H9 (cell line): Measurements from ENCODE around the gene DNAJC18. TPM values are rescaled to one million over a fixed set of nuclear protein-coding genes. Genes with fewer than 3 reads are reported as not detected.

Experiments used
- DNase-seq: peaks from one replicate; pipeline ENCODE4 v3.0.0-alpha.2; 2017
- H2AFZ ChIP-seq: one replicate; pipeline ENCODE4 v1.6.1; 2013; ENCODE audit warnings: mild to moderate bottlenecking, low read length, control low read depth, moderate library complexity
- H2AK5ac ChIP-seq: 2 replicates; pipeline ENCODE4 v1.6.1; 2013; ENCODE audit warnings: low read length, control low read depth, mixed read lengths; ENCODE audit not compliant: insufficient read length
- H2BK120ac ChIP-seq: one replicate; pipeline ENCODE4 v1.6.1; 2013; ENCODE audit warnings: low read depth, mild to moderate bottlenecking, low read length, control low read depth, inconsistent platforms; ENCODE audit not compliant: poor library complexity, severe bottlenecking
- H2BK12ac ChIP-seq: 2 replicates; pipeline ENCODE4 v1.6.1; 2013; ENCODE audit warnings: low read length, control low read depth, mixed read lengths, low read depth; ENCODE audit not compliant: insufficient read length
- H2BK15ac ChIP-seq: 2 replicates; pipeline ENCODE4 v1.6.1; 2013; ENCODE audit warnings: low read depth, low read length, control low read depth
- H2BK20ac ChIP-seq: one replicate; pipeline ENCODE4 v1.6.1; 2013; ENCODE audit warnings: low read depth, mild to moderate bottlenecking, low read length, control low read depth, inconsistent platforms; ENCODE audit not compliant: poor library complexity, severe bottlenecking
- H2BK5ac ChIP-seq: 2 replicates; pipeline ENCODE4 v1.6.1; 2013; ENCODE audit warnings: low read length, control low read depth, mixed read lengths; ENCODE audit not compliant: insufficient read length
- H3K14ac ChIP-seq: 2 replicates; pipeline ENCODE4 v1.6.1; 2013; ENCODE audit warnings: low read length, control low read depth; ENCODE audit not compliant: insufficient read depth
- H3K18ac ChIP-seq: 2 replicates; pipeline ENCODE4 v1.6.1; 2013; ENCODE audit warnings: low read depth, mild to moderate bottlenecking, mixed read lengths, low read length, control low read depth; ENCODE audit not compliant: insufficient read length
- H3K23ac ChIP-seq: 2 replicates; pipeline ENCODE4 v1.6.1; 2013; ENCODE audit warnings: low read length, control low read depth, mixed read lengths, low read depth; ENCODE audit not compliant: insufficient read length
- H3K23me2 ChIP-seq: 2 replicates; pipeline ENCODE4 v1.6.1; 2013; ENCODE audit warnings: low read depth, mild to moderate bottlenecking, mixed read lengths, low read length, control low read depth; ENCODE audit not compliant: insufficient read length, poor library complexity, severe bottlenecking
- H3K27ac ChIP-seq: 2 replicates; pipeline ENCODE4 v1.5.1; 2013; ENCODE audit warnings: low read length, control low read depth, mixed read lengths, low read depth; ENCODE audit not compliant: insufficient read length
- H3K27me3 ChIP-seq: 2 replicates; pipeline ENCODE4 v1.6.1; 2013; ENCODE audit warnings: low read length, control low read depth, inconsistent platforms; ENCODE audit not compliant: insufficient read depth
- H3K4ac ChIP-seq: 2 replicates; pipeline ENCODE4 v1.6.1; 2013; ENCODE audit warnings: low read depth, mild to moderate bottlenecking, control low read depth, inconsistent platforms, low read length, moderate library complexity
- H3K4me1 ChIP-seq: 2 replicates; pipeline ENCODE4 v1.6.1; 2013; ENCODE audit warnings: low read length, control low read depth, inconsistent platforms; ENCODE audit not compliant: insufficient read depth
- H3K4me2 ChIP-seq: 2 replicates; pipeline ENCODE4 v1.6.1; 2013; ENCODE audit warnings: low read length, control low read depth, mixed read lengths; ENCODE audit not compliant: insufficient read length, insufficient read depth
- H3K56ac ChIP-seq: 2 replicates; pipeline ENCODE4 v1.6.1; 2013; ENCODE audit warnings: low read depth, mild to moderate bottlenecking, mixed read lengths, low read length, control low read depth; ENCODE audit not compliant: insufficient read length
- H3K79me1 ChIP-seq: 2 replicates; pipeline ENCODE4 v1.6.1; 2013; ENCODE audit warnings: low read depth, mild to moderate bottlenecking, moderate library complexity, low read length, control low read depth, inconsistent platforms; ENCODE audit not compliant: insufficient read depth, poor library complexity, severe bottlenecking
- H3K79me2 ChIP-seq: 2 replicates; pipeline ENCODE4 v1.6.1; 2013; ENCODE audit warnings: low read length, control low read depth, inconsistent platforms; ENCODE audit not compliant: insufficient read depth
- H3K9ac ChIP-seq: 2 replicates; pipeline ENCODE4 v1.6.1; 2013; ENCODE audit warnings: low read length, control low read depth, mixed read lengths; ENCODE audit not compliant: insufficient read length; ENCODE audit errors: extremely low read depth
- H3K9me3 ChIP-seq: one replicate; pipeline ENCODE4 v1.6.1; 2013; ENCODE audit warnings: low read depth, low read length, inconsistent platforms; ENCODE audit not compliant: control insufficient read depth
- H3T11ph ChIP-seq: one replicate; pipeline ENCODE4 v1.6.1; 2013; ENCODE audit warnings: mild to moderate bottlenecking, low read length, control low read depth, inconsistent platforms
- H4K20me1 ChIP-seq: one replicate; pipeline ENCODE4 v1.6.1; 2013; ENCODE audit not compliant: control insufficient read depth, insufficient read length, insufficient read depth
- H4K5ac ChIP-seq: 2 replicates; pipeline ENCODE4 v1.6.1; 2013; ENCODE audit warnings: low read depth, mild to moderate bottlenecking, mixed read lengths, low read length, control low read depth; ENCODE audit not compliant: insufficient read length
- H4K8ac ChIP-seq: replicated peaks from 2 replicates; pipeline ENCODE4 v1.6.1; 2013; ENCODE audit warnings: low read length, control low read depth, mixed read lengths, low read depth; ENCODE audit not compliant: insufficient read length
- H4K91ac ChIP-seq: 2 replicates; pipeline ENCODE4 v1.6.1; 2013; ENCODE audit warnings: low read depth, mild to moderate bottlenecking, moderate library complexity, mixed read lengths, low read length, control low read depth; ENCODE audit not compliant: insufficient read length
- H3K27ac Mint-ChIP-seq, 3 experiments: 2 replicates in 2 of 3; 3 replicates in 1 of 3; pipeline ENCODE4 v1.8.0; 2020 to 2021; ENCODE audit warnings: mixed read lengths in 3 of 3, mild to moderate bottlenecking in 1 of 3, moderate library complexity in 1 of 3
- H3K27me3 Mint-ChIP-seq: 2 replicates; pipeline ENCODE4 v1.8.0; 2021; ENCODE audit warnings: low read depth, mild to moderate bottlenecking, moderate library complexity, mixed read lengths
- H3K36me3 Mint-ChIP-seq, 3 experiments: 2 replicates in 2 of 3; 3 replicates in 1 of 3; pipeline ENCODE4 v1.8.0; 2020 to 2021; ENCODE audit warnings: low read depth in 3 of 3, mixed read lengths in 3 of 3; ENCODE audit not compliant: insufficient read depth in 1 of 3
- H3K4me1 Mint-ChIP-seq, 2 experiments: 2 replicates each; pipeline ENCODE4 v1.8.0; 2020; ENCODE audit warnings: mixed read lengths in 2 of 2
- H3K4me3 Mint-ChIP-seq, 2 experiments: 2 replicates in 1 of 2; 3 replicates in 1 of 2; pipeline ENCODE4 v1.8.0; 2020 to 2021; ENCODE audit warnings: mild to moderate bottlenecking in 2 of 2, mixed read lengths in 2 of 2, moderate library complexity in 1 of 2
- H3K9me3 Mint-ChIP-seq, 2 experiments: 2 replicates in 1 of 2; 3 replicates in 1 of 2; pipeline ENCODE4 v1.8.0; 2020; ENCODE audit warnings: mild to moderate bottlenecking in 2 of 2, mixed read lengths in 2 of 2, moderate library complexity in 1 of 2
- WGBS: extraction: QIAGEN DNeasy Blood & Tissue Kit; methylation state at CpG from one replicate; pipeline ENCODE4 v1.1.7; 2013; ENCODE audit warnings: missing lambda C conversion rate, low lambda C conversion rate, mixed read lengths; ENCODE audit not compliant: insufficient read length; ENCODE audit errors: extremely low coverage; 5-methylcytosine and 5-hydroxymethylcytosine counted together
- total RNA-seq: library from RNA; stranded (reverse); gene quantifications from 2 replicates; pipeline ENCODE4 v1.2.1, GENCODE V29; 2021
- TF ChIP-seq, protein P1 (sequence below): fragments of 200-600 bp; sonication (generic); conservative IDR thresholded peaks from 3 replicates; pipeline ENCODE4 v1.8.0; 2021; ENCODE audit warnings: antibody characterized with exemption, mild to moderate bottlenecking

DNAJC18 gene
- total RNA-seq, 1 experiment from 2014 or later: 26.5 TPM

- H4K8ac ChIP-seq: no peak within 1 kb of the TSS
- no peak within 1 kb of the TSS for H2BK12ac ChIP-seq
- no peak within 1 kb of the TSS for H2BK5ac ChIP-seq
- H3K23ac ChIP-seq: no peak within 1 kb of the TSS
- peaks cover 12 to 37% of the 10 kb centered on the region in 2 experiments for H3K4me1 Mint-ChIP-seq
- H2BK15ac ChIP-seq: no peak within 1 kb of the TSS
- no peak within 1 kb of the TSS for H3K56ac ChIP-seq
- peaks cover 2% of the 10 kb centered on the region for H4K20me1 ChIP-seq
- H4K91ac ChIP-seq: no peak within 1 kb of the TSS
- no peak within 1 kb of the TSS for H3K14ac ChIP-seq
- H3K27me3 Mint-ChIP-seq: peaks cover 26% of the 10 kb centered on the region
- no peaks in the 10 kb centered on the region for H3K9me3 Mint-ChIP-seq
- no peak for DNase-seq
- no peak within 1 kb of the TSS for H3K27ac ChIP-seq
- H3K9ac ChIP-seq: no peak within 1 kb of the TSS
- TF ChIP-seq, protein P1, sequence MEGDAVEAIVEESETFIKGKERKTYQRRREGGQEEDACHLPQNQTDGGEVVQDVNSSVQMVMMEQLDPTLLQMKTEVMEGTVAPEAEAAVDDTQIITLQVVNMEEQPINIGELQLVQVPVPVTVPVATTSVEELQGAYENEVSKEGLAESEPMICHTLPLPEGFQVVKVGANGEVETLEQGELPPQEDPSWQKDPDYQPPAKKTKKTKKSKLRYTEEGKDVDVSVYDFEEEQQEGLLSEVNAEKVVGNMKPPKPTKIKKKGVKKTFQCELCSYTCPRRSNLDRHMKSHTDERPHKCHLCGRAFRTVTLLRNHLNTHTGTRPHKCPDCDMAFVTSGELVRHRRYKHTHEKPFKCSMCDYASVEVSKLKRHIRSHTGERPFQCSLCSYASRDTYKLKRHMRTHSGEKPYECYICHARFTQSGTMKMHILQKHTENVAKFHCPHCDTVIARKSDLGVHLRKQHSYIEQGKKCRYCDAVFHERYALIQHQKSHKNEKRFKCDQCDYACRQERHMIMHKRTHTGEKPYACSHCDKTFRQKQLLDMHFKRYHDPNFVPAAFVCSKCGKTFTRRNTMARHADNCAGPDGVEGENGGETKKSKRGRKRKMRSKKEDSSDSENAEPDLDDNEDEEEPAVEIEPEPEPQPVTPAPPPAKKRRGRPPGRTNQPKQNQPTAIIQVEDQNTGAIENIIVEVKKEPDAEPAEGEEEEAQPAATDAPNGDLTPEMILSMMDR: no peak
- peaks cover 22% of the 10 kb centered on the region for H3K23me2 ChIP-seq
- no peaks in the 10 kb centered on the region for H3K9me3 ChIP-seq
- H3K4me2 ChIP-seq: no peak within 1 kb of the TSS
- H3K4me1 ChIP-seq: peaks cover 3% of the 10 kb centered on the region; the same call in 1 of the 2 replicates
- H4K5ac ChIP-seq: no peak within 1 kb of the TSS
- peaks cover 8% of the 10 kb centered on the region for H3K27me3 ChIP-seq
- no peak within 1 kb of the TSS for H2AK5ac ChIP-seq
- H3K4me3 Mint-ChIP-seq: no peak within 1 kb of the TSS; a peak in 1 of 5 replicates
- H3K4ac ChIP-seq: no peak within 1 kb of the TSS
- H2BK120ac ChIP-seq: no peak within 1 kb of the TSS
- H3T11ph ChIP-seq: no peak within 1 kb of the TSS
- H3K36me3 Mint-ChIP-seq: no peaks in the 10 kb centered on the region; a peak in 1 of 7 replicates
- H2AFZ ChIP-seq: no peak within 1 kb of the TSS
- H3K79me1 ChIP-seq: no peaks in the 10 kb centered on the region
- no peaks in the 10 kb centered on the region for H3K79me2 ChIP-seq
- no peak within 1 kb of the TSS for H3K18ac ChIP-seq
- no CpG with 5 or more reads among the region's 11 CpGs for WGBS
- no peak within 1 kb of the TSS for H2BK20ac ChIP-seq
- peak within 1 kb of the TSS in 2 of 3 experiments; percentile 59 to 81; a peak in 2 of 7 replicates for H3K27ac Mint-ChIP-seq
Measured at GRCh38 chr5:139389701-139390638, 49.4 kb downstream of the DNAJC18 start, which contains the start of gene MZB1. TSS of gene MZB1 (minus strand) at chr5:139389913. CDS start at chr5:139389856, 57 bp downstream.
